ENCODE results near the gene FITM2.
"Not testable (repeated sequence)": the region's sequence is repeated elsewhere in the genome, so short reads cannot be mapped to it uniquely, and the experiment has no call there.

Gene FITM2

DNA sequence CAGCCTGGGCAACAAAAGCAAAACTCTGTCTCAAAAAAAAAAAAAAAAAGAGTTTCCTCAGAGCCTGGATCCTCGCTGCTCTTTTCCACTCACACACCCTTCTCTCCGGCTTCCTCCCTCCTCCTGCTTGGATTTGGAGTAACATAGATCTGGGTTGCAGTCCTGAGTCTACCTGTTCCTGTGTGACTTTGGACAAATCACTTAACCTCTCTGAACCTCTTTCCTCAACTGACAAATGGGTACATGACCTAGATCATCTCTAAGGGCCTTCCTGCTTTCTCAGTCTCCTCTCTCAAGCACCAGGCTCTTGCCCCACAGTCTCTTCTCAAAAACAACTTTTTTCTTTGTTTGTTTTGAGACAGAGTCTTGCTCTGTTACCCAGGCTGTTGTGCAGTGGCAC lies 20.2 kb upstream of the FITM2 start:
- no peak for DNase-seq

DNA sequence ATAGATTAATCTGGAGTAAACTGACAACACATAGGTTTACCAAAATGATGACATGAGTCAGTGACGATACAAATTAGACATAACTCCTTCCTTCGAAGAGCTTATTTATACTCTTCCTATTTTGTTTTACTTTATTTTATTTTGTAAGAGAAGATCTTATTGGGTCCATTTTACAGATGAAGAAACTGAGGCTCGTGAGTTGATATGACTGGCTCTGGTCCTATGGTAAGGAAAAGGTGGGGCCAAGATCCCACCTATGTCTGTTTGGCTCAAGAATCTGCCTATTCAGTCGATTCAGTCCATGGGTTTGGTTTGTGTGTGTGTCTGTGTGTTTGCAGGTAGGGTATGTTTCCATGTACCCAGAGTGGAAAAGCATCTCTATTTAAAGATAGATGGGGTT lies 17.4 kb upstream of the FITM2 start:
- no peak for DNase-seq

DNA sequence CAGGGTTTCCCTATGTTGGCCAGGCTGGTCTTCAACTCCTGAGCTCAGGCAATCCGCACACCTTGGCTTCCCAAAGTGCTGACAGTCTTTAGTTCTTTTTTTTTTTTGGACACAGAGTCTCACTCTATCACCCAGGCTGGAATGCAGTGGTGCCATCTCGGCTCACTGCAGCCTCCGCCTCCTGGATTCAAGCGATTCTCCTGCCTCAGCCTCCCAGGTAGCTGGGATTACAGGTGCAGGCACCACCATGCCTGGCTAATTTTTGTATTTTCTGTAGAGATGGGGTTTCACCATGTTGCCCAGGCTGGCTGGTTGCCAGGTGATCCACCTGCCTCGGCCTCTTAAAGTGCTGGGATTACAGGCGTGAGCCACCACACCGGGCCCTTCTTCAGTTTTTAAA lies 16.7 kb upstream of the FITM2 start:
- DNase-seq, result not testable (repeated sequence)

DNA sequence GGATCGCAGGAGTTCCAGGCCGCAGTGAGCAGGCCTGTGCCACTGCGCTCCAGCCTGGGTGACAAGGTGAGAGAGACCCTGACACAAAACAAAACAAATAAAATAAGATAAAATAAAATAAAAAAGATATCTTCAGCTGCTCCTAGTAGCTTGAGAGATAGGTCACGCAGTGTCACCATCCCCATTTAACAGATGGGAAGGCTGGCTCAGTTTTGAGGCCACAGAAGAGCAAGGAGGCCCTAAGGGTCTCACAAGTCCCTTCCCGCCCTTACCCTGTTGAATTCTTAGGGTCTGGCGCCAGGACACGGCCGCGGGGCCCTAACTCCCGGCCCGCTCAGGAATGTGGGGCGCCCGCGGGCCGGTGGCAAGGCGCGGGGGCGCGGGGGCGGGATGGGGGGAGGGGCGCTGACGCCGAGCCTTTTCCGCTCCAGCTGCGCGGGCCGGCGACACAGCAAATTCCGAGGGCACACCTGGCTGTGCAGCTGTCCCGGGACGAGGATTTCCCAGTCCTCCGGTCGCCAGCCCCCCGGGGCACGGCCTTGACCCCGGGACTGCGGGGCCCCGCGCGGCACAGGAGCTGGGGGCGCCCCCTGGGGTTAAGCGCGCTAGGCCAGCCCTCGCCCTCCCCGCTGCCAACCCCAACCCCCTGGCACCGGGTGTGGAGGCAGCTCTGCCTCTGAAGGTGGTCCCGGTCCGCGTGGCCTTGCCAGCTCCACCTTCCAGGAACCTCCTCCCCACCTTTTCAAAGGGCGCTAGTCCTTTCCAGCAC lies 15.6 kb upstream of the FITM2 start:
- peak; percentile 27 to 38 for DNase-seq

DNA sequence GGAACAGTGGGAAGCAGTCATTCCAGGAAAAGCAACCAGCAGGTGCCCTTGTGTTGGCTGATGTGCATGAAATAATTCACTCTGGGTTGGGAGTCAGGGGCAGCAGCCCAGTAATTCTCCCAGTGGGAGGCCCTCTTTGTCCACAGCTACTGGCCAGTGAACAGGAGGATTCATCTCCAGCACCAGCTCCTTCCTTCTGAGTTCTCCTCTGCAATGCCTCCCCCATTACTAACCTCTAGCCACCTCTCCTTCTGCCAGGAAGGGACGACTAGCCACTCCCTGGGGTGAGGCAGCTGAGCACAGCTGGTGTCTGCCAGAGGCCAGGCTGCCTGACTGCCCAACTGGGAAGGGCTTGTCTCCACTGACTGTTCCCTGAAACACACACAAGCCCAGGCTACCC lies 13.3 kb upstream of the FITM2 start:
- DNase-seq, result no peak

DNA sequence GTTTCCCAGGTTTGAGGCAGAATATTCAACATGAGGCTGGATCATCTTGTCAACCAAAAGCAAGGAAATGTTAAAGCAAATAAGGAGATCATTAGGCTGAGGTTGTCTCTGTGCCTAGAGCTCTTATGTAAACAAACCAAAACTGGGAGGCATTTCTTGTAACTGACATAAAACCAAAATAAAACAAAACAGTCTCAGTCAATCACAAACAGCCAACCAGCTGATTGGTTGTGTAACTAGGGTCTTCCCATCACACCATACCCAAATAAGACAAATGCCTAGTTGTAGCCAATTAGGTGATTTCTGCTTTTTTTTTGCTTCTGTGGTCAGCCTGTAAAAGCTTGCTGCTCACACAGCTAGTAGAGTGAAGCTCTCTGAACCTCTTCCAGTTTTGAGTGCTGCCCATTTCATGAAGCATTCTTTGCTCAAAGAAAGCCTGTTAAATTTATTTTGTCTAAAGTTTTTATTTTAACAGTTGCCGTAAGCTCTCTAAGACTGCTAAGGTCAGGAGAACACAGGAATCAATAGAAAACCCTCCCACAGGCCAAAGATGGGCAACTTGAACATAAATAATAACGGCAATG lies 8.9 kb upstream of the FITM2 start:
- DNase-seq, result no peak

DNA sequence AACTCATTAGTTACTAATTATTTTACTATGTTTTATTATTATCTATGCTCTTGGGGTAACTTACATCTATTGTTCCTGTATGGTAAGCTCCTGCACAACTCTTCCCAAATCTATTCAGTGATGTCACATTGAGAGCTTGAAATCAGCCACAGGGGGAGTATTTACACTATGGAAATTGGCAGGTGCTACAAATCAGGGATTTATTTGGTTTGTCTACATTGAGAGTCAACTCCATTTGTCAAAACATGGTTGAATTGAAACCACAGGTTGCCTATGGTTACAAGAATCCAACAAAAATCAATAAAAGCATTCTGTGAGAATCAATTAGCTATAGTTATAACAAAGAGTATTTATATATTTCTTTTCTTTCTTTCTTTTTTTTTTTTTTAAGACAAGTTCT lies 3.9 kb upstream of the FITM2 start:
- DNase-seq, result no peak

DNA sequence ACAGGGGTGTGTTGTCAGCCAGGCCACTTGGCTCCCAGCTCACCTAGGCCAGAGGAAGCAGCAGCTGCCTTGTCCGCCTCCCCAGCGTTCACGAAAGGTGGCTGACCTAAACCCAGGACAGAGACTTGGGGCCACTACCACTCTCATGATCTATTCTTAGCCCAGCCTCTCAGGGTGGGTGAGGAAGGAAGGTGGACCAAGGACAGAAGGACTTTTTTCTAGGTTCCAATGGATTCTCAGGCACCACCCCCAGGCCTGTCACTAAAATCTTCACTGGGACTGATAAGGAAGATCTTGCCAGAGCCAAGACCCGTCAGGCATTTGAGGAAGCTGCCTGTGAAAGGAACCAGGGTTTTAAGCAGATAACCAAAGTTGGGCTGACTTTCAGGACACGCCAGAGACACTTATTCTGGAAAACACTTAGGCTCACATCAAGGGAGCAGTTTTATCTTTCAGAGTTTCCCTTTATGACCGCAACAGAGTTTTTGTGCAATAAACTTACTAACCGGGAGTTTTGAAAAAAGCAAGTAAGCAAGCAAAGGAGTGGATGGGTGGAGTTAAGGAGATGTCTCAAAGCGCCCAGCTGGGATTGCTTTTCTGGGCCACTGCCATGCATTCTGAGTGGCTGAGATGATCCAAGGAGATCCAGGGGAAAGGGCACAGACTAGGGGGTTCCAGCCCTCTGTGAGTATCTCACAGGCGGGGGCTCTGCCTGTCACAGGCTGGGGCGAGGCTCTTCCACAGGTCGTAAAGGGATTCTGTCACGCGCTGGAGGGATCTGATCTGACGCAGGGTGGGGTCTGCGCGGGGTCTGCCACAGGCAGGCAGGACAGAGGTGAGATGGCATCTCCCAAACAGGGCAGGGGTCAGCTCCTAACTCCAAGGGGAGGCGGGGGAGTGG lies 989 bp downstream of the FITM2 start:
- DNase-seq, result peak in 1 of 2 donors; percentile 4

DNA sequence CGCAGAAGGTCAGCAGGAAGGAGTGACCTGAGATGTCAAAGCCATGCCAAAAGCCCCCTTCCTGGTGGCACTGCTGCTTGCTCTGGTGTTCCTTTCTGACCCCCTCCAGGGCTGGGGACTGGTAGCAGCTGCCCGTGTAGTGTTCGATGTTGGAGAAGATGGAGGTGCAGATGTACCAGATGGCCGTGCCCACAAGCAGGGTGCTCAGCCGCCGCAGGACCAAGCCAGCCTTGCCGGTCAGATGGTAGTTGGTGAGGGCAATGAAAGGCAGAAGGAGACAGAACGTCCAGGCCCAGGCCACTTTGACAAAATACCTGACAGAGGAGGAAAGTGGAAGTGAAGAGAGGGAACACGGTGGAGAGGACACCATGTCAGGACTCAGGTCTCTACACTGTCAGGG lies 4.1 kb downstream of the FITM2 start:
- DNase-seq, result no peak

DNA sequence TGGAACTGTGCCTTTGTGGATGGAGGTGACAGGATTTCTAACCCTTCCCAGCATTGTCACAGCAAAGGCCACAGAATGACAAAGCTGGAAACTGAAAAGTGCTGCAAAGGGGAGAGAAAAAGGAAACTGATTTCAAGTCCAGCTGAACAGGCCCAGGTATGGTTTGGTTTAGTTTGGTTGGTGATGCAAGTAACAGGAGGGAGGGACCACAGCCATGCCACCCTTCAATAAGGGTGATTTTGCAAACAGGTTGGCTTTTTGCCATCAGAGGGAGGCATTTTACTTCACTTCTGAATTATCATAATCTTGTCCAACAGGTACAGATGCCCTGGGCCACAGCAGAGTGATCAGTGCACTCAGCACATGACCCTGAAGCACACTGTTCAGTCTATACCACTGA lies 6.6 kb downstream of the FITM2 start:
- DNase-seq, result no peak

DNA sequence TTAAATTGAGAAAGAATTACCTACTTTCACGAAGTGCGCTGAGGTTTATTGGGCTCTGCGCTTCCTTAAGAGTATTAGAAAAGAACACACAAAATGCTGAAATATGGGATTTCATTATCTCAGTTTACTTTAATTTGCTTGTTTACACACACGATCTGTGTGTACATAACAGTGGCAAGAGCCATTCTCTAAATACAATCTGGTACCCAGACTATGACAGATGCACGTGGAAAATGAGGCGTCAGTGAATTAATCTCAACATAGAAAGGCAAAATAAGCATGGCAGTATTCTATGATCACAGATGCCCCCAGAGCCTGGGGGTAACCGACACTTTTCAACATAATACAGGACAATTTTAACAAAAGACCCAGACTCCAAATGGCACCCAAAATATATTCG lies 8.3 kb downstream of the FITM2 start:
- no peak for DNase-seq

DNA sequence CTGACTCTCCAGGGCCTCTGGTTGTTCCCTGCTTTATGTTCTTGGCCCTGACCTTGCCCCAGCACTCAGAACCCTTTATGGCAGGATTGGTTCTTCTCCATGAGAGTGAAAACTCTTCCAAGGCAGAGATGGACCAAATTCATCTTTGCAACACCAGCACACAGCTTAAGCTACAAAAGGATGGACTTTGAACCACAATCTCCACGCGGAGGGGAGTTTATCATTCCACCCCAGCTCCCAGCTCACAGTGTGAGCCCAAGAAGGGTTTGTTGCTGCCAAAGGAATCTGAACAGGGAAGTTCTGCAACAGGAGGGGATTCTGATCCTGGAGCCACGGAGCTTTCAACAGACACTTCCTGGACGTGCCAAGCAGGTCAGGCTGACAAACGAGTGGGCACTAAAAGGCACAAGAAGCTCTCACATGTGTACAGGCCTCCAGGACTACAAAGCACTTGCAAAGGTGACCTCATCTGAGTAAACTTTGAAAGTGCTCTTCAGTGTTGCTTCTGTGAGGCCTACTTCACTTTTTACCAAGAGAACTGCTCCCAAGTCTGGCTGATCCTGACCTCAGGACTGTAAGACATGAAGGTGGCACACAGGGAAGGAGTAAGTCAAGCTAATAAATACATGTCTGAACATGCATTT lies 8.9 kb downstream of the FITM2 start:
- no peak for DNase-seq

DNA sequence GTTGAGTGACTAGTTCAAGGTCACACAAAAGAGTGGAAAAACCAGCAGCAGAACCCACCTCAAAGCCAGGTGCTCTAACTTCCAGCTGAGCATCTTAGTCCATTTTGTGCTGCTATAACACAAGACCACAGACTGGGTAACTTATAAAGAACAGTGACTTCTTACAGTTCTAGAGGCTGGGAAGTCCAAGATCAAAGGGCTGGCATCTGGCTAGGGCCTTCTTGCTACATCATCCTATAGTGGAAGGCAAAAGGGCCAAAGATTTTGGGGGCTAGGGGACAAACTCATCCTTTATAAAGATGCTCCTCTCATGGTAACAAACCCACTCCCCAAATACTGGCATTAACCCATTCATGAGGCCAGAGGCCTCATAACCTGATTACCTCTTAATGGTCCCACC lies 9.7 kb downstream of the FITM2 start:
- no peak for DNase-seq

DNA sequence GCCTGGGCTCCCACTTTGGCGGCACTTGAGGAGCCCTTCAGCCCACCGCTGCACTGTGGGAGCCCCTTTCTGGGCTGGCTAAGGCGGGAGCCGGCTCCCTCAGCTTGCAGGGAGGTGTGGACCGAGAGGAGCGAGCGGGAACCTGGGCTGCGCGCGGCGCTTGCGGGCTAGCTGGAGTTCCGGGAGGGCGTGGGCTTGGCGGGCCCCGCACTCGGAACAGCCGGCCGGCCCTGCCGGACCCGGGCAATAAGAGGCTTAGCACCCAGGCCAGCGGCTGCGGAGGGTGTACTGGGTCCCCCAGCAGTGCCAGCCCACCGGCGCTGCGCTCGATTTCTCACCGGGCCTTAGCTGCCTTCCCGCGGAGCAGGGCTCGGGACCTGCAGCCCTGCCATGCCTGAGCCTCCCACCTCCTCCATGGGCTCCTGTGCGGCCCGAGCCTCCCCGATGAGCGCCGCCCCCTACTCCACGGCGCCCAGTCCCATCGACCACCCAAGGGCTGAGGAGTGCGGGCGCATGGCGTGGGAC lies 11.9 kb downstream of the FITM2 start:
- DNase-seq, result not testable (repeated sequence)

DNA sequence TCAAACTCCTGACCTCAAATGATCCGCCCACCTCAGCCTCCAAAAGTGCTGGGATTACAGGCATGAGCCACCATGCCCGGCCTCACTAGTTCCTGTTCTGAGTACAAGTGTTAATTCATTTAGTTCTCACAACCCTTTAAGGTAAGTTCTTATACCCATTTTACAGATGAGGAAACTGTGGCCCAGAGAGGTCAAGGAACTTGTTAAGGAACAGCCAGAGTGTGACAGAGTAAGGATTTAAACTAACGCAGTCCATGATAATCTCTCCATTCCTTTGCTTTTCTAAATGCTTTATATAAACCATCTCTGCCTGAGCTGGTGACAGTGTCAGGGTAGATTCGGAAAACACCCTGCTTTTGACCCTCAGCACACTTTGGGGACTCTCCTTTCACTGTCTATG lies 13.3 kb downstream of the FITM2 start:
- no peak for DNase-seq

DNA sequence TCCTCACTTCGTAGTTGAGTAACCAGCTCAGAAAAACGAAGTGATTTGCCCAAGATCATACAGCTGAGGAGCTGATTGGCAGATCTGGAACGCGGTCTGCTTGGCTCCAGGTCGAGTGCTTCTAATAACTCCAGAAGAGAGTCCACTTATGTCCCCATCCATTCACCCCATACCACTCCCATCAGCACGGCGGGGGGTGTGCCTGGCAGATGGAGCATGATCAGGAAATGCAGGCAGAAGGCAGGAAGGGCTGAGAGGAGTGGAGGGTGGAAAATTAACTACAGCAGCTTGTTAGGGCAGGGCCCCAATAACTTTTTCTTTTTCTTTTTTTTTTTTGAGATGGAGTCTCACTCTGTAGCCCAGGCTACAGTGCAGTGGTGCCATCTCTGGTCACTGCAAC lies 15.0 kb downstream of the FITM2 start:
- no peak for DNase-seq

DNA sequence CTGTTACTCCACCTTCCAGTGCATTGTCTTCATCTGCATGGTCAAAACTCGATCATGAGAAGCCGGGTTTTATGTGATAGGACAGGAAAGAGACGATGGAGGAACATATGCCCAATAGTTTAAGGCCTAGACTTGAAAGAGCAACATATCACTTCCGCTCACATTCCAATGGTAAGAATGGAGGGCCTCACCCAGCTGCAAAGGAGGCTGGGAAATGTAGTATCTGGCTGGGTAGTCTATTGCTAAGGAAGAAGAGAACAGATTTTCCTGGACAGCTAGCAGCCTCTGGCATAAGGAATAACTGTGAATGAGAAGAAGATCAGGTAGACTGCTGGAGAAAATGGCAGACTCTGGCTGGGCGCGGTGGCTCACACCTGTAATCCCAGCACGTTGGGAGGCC lies 19.2 kb downstream of the FITM2 start:
- DNase-seq, result no peak

DNA sequence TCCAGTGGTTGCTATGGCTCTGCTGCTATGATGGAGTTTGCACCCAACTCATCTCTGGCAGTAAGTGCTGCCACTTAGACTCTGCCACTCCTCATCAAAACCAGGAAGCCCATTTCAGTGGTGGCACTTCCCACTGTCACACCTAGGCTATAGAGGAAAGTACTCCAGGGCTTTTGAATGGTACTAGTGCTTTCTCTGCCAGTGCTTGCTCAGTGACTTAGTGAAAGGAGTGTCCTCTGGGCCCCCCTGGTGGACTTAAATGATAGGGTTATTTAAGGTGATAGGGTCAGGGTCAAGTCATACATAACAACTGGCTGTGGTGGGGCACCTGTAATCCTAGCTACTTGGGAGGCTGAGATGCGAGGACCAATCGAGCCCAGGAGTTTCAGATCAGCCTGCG lies 22.8 kb downstream of the FITM2 start:
- no peak for DNase-seq

DNA sequence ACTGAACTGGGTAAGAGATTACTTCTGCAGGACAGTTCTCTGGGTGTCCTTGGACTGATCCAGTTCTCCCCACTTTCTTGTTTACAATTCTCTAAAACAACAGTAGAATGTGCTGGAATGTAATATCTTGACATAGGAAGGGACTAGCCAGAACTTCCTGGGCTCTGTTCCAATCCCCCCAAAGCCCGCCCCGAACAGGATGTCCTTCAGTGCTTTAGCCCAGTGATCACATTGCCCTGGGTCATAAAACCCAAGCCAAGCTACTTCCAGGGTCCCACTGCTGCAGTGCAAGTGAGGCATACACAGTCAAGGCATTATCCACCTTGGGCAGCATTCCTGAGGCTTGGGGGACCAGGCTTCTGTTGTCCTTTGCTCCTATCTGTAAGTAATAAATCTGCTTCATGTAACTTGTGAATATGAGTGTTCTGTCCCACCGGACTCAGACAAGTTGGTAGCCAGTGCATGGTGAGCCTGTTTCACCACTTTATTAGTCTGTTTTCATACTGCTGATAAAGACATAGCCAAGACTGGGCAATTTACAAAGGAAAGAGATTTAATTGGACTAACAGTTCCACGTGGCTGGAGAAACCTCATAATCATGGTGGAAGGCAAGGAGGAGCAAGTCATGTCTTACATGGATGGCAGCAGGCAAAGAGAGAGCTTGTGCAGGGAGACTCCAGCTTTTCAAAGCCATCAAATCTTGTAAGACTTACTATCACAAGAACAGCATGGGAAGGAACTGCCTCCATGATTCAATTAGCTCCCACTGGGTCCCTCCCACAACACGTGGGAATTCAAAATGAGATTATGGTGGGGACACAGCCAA lies 23.5 kb downstream of the FITM2 start:
- no peak for DNase-seq

DNA sequence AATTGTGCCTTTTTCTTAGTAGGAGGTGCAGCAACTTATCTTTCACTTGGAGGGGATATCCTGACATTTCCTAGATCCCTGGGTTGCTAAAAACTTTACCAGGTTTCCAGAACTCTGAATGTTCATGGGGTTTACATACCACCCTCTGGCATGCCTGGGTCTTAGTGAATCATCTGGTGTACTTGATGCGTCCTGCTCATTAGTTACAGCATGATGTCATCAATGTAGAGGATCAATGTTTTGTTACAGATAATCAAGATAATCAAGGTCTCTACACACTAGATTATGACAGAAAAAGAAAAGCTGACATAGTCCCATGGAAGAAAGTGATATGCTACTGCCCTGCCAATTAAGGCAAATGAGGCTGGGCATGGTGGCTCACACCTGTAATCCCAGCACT lies 27.0 kb downstream of the FITM2 start:
- no peak for DNase-seq

DNA sequence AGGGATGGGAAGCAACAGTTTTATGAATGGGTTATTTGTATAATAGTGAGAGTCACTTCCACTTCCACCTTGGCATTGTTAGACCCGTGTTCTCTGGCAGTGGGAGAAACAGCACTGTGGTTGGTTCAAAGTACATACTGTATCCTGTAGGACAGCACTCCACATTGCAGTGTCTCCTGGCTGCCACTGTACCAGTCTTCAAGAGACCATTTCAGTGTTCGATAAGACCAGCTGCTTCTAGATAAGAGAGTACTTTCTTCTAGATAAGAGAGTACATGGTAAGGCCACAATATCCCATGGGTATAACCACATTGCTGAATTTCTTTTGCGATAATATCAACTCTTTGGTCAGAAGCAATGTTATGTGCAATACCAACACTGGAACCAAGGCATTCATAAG lies 28.8 kb downstream of the FITM2 start:
- no peak for DNase-seq

DNA sequence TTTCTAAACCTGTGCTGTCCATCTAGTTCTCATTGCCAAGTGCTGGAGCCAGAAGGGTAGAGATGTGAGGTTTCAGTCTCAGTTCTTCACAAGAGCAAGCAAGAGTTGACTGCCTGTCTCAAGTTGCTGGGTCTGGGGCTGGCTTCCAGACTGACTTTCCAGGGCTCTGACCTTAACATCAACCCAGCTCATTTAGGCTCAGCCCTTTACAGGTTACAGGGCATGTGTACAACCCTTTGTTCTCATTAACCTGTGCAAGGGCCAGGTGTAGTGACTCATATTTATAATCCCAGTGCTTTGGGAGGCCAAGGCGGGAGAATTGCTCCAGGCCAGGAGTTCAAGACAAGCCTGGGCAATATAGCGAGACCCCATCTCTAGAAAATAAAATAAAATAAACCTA lies 30.6 kb downstream of the FITM2 start:
- no peak for DNase-seq

All from stimulated activated CD4-positive, alpha-beta T cell treated with anti-CD3 and anti-CD28 coated beads, Interleukin-2, amount 100 ng/mL, for 24 hours (primary cell).